Ovary (tissue), 9 donors: ENCODE results near the gene SF3A2. TPM values are rescaled to one million over a fixed set of nuclear protein-coding genes. Genes with fewer than 3 reads are reported as not detected.

Source experiments
- DNase-seq, 5 donors: peaks; one replicate each; pipeline ENCODE4 v3.0.0-alpha.2; 2019 to 2020
- H3K27ac ChIP-seq, 2 donors: fragments of 200-600 bp; one replicate each; pipeline versions ENCODE4 v1.5.1 to v1.8.0; 2019 to 2022
- H3K27me3 ChIP-seq: fragments of 200-600 bp; one replicate; pipeline ENCODE4 v1.8.0; 2022
- H3K36me3 ChIP-seq: fragments of 200-600 bp; sonication (generic); one replicate; pipeline ENCODE4 v1.5.1; 2019
- H3K4me1 ChIP-seq: one replicate; pipeline ENCODE4 v1.8.1; 2013; ENCODE audit warnings: mild to moderate bottlenecking, moderate library complexity; ENCODE audit not compliant: insufficient read depth
- H3K4me3 ChIP-seq: fragments of 200-600 bp; sonication (generic); one replicate; pipeline ENCODE4 v1.5.1; 2017
- H3K9me3 ChIP-seq, 2 donors: fragments of 200-600 bp in 1 of 2; sonication (generic) in 1 of 2; one replicate each; pipeline versions ENCODE4 v1.5.1 to v1.8.1; 2013 to 2019; ENCODE audit warnings: mild to moderate bottlenecking in 1 of 2, moderate library complexity in 1 of 2
- CTCF ChIP-seq, 3 donors: fragments of 450-650 bp in 2 of 3; fragments of 200-600 bp in 1 of 3; IDR thresholded peaks; one replicate each; pipeline versions ENCODE4 v1.5.1 to v1.8.0; 2016 to 2022; ENCODE audit warnings: antibody characterized with exemption in 3 of 3, mild to moderate bottlenecking in 1 of 3
- EP300 ChIP-seq: sonication (generic); formaldehyde crosslinking; IDR thresholded peaks from one replicate; pipeline ENCODE4 v1.6.1; 2017; ENCODE audit warnings: antibody characterized with exemption
- POLR2A ChIP-seq: fragments of 450-650 bp; IDR thresholded peaks from one replicate; pipeline ENCODE4 v1.6.1; 2017; ENCODE audit warnings: antibody characterized with exemption, mild to moderate bottlenecking, moderate library complexity
- WGBS, 3 donors: extraction: QIAGEN DNeasy Blood & Tissue Kit in 1 of 3; methylation state at CpG; one replicate each; pipeline versions ENCODE4 v1.1.5 to v1.1.7; 2013 to 2017; 5-methylcytosine and 5-hydroxymethylcytosine counted together
- intact Hi-C, 4 donors: fragments of 100-400 bp; cut with DNase I; formaldehyde crosslinking; loops; one replicate each; pipeline versions ENCODE4 v1.11.0 to v1.15.1; 2022 to 2023
- polyA plus RNA-seq, 2 donors: library from polyadenylated mRNA; stranded (reverse); fragments of 200-250 nt in 1 of 2; fragments of 350-450 nt in 1 of 2; fragmentation: Illumina TruSeq in 1 of 2; extraction: RNeasy Lipid Tissue Mini Kit (QIAGEN cat#74804) in 1 of 2; gene quantifications; one replicate each; pipeline ENCODE4 v1.2.3, GENCODE V29; 2013 to 2014
- total RNA-seq, 7 donors: library from RNA; depleted of rRNA in 2 of 7; stranded (reverse); fragments of >200 nt in 2 of 7; fragmentation: NEBNext Ultra II Directional in 3 of 7; extraction: Animal tissue kit (Norgen Biotek cat#: 25700) in 3 of 7; gene quantifications; one replicate each; pipeline versions ENCODE4 v1.1.0 to v1.2.4, GENCODE V29; 2016 to 2023
- donor health status: DM: no; HTN: no; CAD: no; lungs with moderate emphysema.
- donor health status: DM: no; HTN: no; CAD: no.
- donor health status: Bipolar disorder and iron deficiency.
- donor health status: DM: yes; HTN: yes; CAD: no.
- donor health status: DM: no; HTN: no; CAD: no.
- donor health status: DM: yes; HTN: yes; CAD: no.

SF3A2 gene
- total and polyA plus RNA-seq, 9 donors, result 13.7 to 137 (median 89.8) TPM

GRCh38 chr19:2275588-2276428 is 39.2 kb downstream of the SF3A2 start:
- 23 to 40% (median 29%) methylated on average over 47 to 74 of the region's 74 CpGs for WGBS, 3 donors
- Histone ChIP-seq H3K4me1 (peaks cover 20% of the 10 kb centered on the region), H3K4me3 (no peak overlapping the region), H3K27ac (peak overlapping the region in 1 of 2 donors; percentile 5), H3K9me3 (no peaks in the 10 kb centered on the region), H3K36me3 (no peaks in the 10 kb centered on the region), H3K27me3 (no peaks in the 10 kb centered on the region)
- peak; percentile 60 to 82 (median 73) for DNase-seq
- intact Hi-C loops, result loop anchor here in 2 of 4 donors (10.0 kb wide), 3 partner anchors 119 to 339 kb away; partner anchors contain the start of gene AP3D1 (in 1 of the 2)
- TF ChIP-seq CTCF (IDR thresholded peaks at IDR 0.05) (no peak), POLR2A (no peak), EP300 (no peak)

GRCh38 chr19:2276429-2276986 is 39.9 kb downstream of the SF3A2 start:
- no peak overlapping the region for H3K4me3 ChIP-seq
- no peak for DNase-seq

GRCh38 chr19:2277138-2277537 is 40.5 kb downstream of the SF3A2 start:
- H3K4me3 ChIP-seq, result no peak overlapping the region
- H3K4me1 ChIP-seq, result peaks cover 23% of the 10 kb centered on the region
- 76 to 81% (median 80%) methylated on average over 9 of the region's 9 CpGs for WGBS, 3 donors
- H3K9me3 ChIP-seq, result no peaks in the 10 kb centered on the region
- no peaks in the 10 kb centered on the region for H3K36me3 ChIP-seq
- no peaks in the 10 kb centered on the region for H3K27me3 ChIP-seq
- no peak for DNase-seq
- intact Hi-C loops, result loop anchor here in 2 of 4 donors (10.0 kb wide), 3 partner anchors 118 to 338 kb away; partner anchors contain the start of gene AP3D1 (in 1 of the 2)
- no peak for TF ChIP-seq EP300
- no peak for TF ChIP-seq CTCF (IDR thresholded peaks at IDR 0.05)
- TF ChIP-seq POLR2A, result no peak
- no peak overlapping the region for H3K27ac ChIP-seq

More at GRCh38 chr19:2276429-2276986, 39.9 kb downstream of the SF3A2 start:
- H3K27ac ChIP-seq, result no peak overlapping the region
- peaks cover 20% of the 10 kb centered on the region for H3K4me1 ChIP-seq
- TF ChIP-seq CTCF (IDR thresholded peaks at IDR 0.05) (no peak), EP300 (no peak), POLR2A (no peak)
- H3K9me3 ChIP-seq, result no peaks in the 10 kb centered on the region
- no peaks in the 10 kb centered on the region for H3K27me3 ChIP-seq
- WGBS, 3 donors, result 82 to 85% (median 85%) methylated on average over 28 of the region's 28 CpGs
- intact Hi-C loops, result loop anchor here in 2 of 4 donors (10.0 kb wide), 3 partner anchors 118 to 338 kb away; partner anchors contain the start of gene AP3D1 (in 1 of the 2)
- H3K36me3 ChIP-seq, result no peaks in the 10 kb centered on the region

- no peaks in the 10 kb centered on the region for H3K36me3 ChIP-seq
- DNase-seq, result no peak
- H3K4me1 ChIP-seq, result peaks cover 23% of the 10 kb centered on the region
- TF ChIP-seq EP300, result no peak
- no peak for TF ChIP-seq POLR2A
- no peak for TF ChIP-seq CTCF (IDR thresholded peaks at IDR 0.05)
- no peak overlapping the region for H3K4me3 ChIP-seq
- H3K27me3 ChIP-seq, result no peaks in the 10 kb centered on the region
- WGBS, 3 donors, result 86 to 89% (median 89%) methylated on average over 33 of the region's 33 CpGs
- no peaks in the 10 kb centered on the region for H3K9me3 ChIP-seq
- no peak overlapping the region for H3K27ac ChIP-seq
- intact Hi-C loops, result loop anchor here in 2 of 4 donors (10.0 kb wide), 3 partner anchors 116 to 336 kb away; partner anchors contain the start of gene AP3D1 (in 1 of the 2)
Observed at GRCh38 chr19:2278459-2279158, 42.0 kb downstream of the SF3A2 start.
